ENCODE results near the gene AP2B1.

GRCh38 chr17:35546487-35546886, 40.6 kb upstream of the AP2B1 start:
- TF ChIP-seq EP300 (IDR thresholded peaks at IDR 0.05; ENCODE audit: borderline replicate concordance): no peak
- no peak for TF ChIP-seq RAD21 (IDR thresholded peaks at IDR 0.05; ENCODE audit: low read depth)
- no peak for TF ChIP-seq ZBTB7A (IDR thresholded peaks at IDR 0.05; ENCODE audit: low read depth)
- no peak for TF ChIP-seq EGR1 (IDR thresholded peaks at IDR 0.05)
- TF ChIP-seq CREB1 (IDR thresholded peaks at IDR 0.05; ENCODE audit: low read depth): no peak
- no peak for TF ChIP-seq NFIC (IDR thresholded peaks at IDR 0.05)
- TF ChIP-seq YY1 (IDR thresholded peaks at IDR 0.05; ENCODE audit: low read depth): no peak
- no peak for TF ChIP-seq REST (IDR thresholded peaks at IDR 0.05; ENCODE audit: low read depth)
- no peak for TF ChIP-seq MAX (IDR thresholded peaks at IDR 0.05)
- no peak for TF ChIP-seq TEAD4 (IDR thresholded peaks at IDR 0.05)

Data from Ishikawa (cell line).